H9 (cell line): ENCODE results near the gene PPP1R8. TPM values are rescaled to one million over a fixed set of nuclear protein-coding genes. Genes with fewer than 3 reads are reported as not detected.

Experiments
- DNase-seq: peaks from one replicate; pipeline ENCODE4 v3.0.0-alpha.2; 2017
- H2AFZ ChIP-seq: one replicate; pipeline ENCODE4 v1.6.1; 2013; ENCODE audit warnings: mild to moderate bottlenecking, low read length, control low read depth, moderate library complexity
- H2AK5ac ChIP-seq: 2 replicates; pipeline ENCODE4 v1.6.1; 2013; ENCODE audit warnings: low read length, control low read depth, mixed read lengths; ENCODE audit not compliant: insufficient read length
- H2BK120ac ChIP-seq: one replicate; pipeline ENCODE4 v1.6.1; 2013; ENCODE audit warnings: low read depth, mild to moderate bottlenecking, low read length, control low read depth, inconsistent platforms; ENCODE audit not compliant: poor library complexity, severe bottlenecking
- H2BK12ac ChIP-seq: 2 replicates; pipeline ENCODE4 v1.6.1; 2013; ENCODE audit warnings: low read length, control low read depth, mixed read lengths, low read depth; ENCODE audit not compliant: insufficient read length
- H2BK15ac ChIP-seq: 2 replicates; pipeline ENCODE4 v1.6.1; 2013; ENCODE audit warnings: low read depth, low read length, control low read depth
- H2BK20ac ChIP-seq: one replicate; pipeline ENCODE4 v1.6.1; 2013; ENCODE audit warnings: low read depth, mild to moderate bottlenecking, low read length, control low read depth, inconsistent platforms; ENCODE audit not compliant: poor library complexity, severe bottlenecking
- H2BK5ac ChIP-seq: 2 replicates; pipeline ENCODE4 v1.6.1; 2013; ENCODE audit warnings: low read length, control low read depth, mixed read lengths; ENCODE audit not compliant: insufficient read length
- H3K14ac ChIP-seq: 2 replicates; pipeline ENCODE4 v1.6.1; 2013; ENCODE audit warnings: low read length, control low read depth; ENCODE audit not compliant: insufficient read depth
- H3K18ac ChIP-seq: 2 replicates; pipeline ENCODE4 v1.6.1; 2013; ENCODE audit warnings: low read depth, mild to moderate bottlenecking, mixed read lengths, low read length, control low read depth; ENCODE audit not compliant: insufficient read length
- H3K23ac ChIP-seq: 2 replicates; pipeline ENCODE4 v1.6.1; 2013; ENCODE audit warnings: low read length, control low read depth, mixed read lengths, low read depth; ENCODE audit not compliant: insufficient read length
- H3K23me2 ChIP-seq: 2 replicates; pipeline ENCODE4 v1.6.1; 2013; ENCODE audit warnings: low read depth, mild to moderate bottlenecking, mixed read lengths, low read length, control low read depth; ENCODE audit not compliant: insufficient read length, poor library complexity, severe bottlenecking
- H3K27ac ChIP-seq: 2 replicates; pipeline ENCODE4 v1.5.1; 2013; ENCODE audit warnings: low read length, control low read depth, mixed read lengths, low read depth; ENCODE audit not compliant: insufficient read length
- H3K27me3 ChIP-seq: 2 replicates; pipeline ENCODE4 v1.6.1; 2013; ENCODE audit warnings: low read length, control low read depth, inconsistent platforms; ENCODE audit not compliant: insufficient read depth
- H3K4ac ChIP-seq: 2 replicates; pipeline ENCODE4 v1.6.1; 2013; ENCODE audit warnings: low read depth, mild to moderate bottlenecking, control low read depth, inconsistent platforms, low read length, moderate library complexity
- H3K4me1 ChIP-seq: 2 replicates; pipeline ENCODE4 v1.6.1; 2013; ENCODE audit warnings: low read length, control low read depth, inconsistent platforms; ENCODE audit not compliant: insufficient read depth
- H3K4me2 ChIP-seq: 2 replicates; pipeline ENCODE4 v1.6.1; 2013; ENCODE audit warnings: low read length, control low read depth, mixed read lengths; ENCODE audit not compliant: insufficient read length, insufficient read depth
- H3K56ac ChIP-seq: 2 replicates; pipeline ENCODE4 v1.6.1; 2013; ENCODE audit warnings: low read depth, mild to moderate bottlenecking, mixed read lengths, low read length, control low read depth; ENCODE audit not compliant: insufficient read length
- H3K79me1 ChIP-seq: 2 replicates; pipeline ENCODE4 v1.6.1; 2013; ENCODE audit warnings: low read depth, mild to moderate bottlenecking, moderate library complexity, low read length, control low read depth, inconsistent platforms; ENCODE audit not compliant: insufficient read depth, poor library complexity, severe bottlenecking
- H3K79me2 ChIP-seq: 2 replicates; pipeline ENCODE4 v1.6.1; 2013; ENCODE audit warnings: low read length, control low read depth, inconsistent platforms; ENCODE audit not compliant: insufficient read depth
- H3K9ac ChIP-seq: 2 replicates; pipeline ENCODE4 v1.6.1; 2013; ENCODE audit warnings: low read length, control low read depth, mixed read lengths; ENCODE audit not compliant: insufficient read length; ENCODE audit errors: extremely low read depth
- H3K9me3 ChIP-seq: one replicate; pipeline ENCODE4 v1.6.1; 2013; ENCODE audit warnings: low read depth, low read length, inconsistent platforms; ENCODE audit not compliant: control insufficient read depth
- H3T11ph ChIP-seq: one replicate; pipeline ENCODE4 v1.6.1; 2013; ENCODE audit warnings: mild to moderate bottlenecking, low read length, control low read depth, inconsistent platforms
- H4K20me1 ChIP-seq: one replicate; pipeline ENCODE4 v1.6.1; 2013; ENCODE audit not compliant: control insufficient read depth, insufficient read length, insufficient read depth
- H4K5ac ChIP-seq: 2 replicates; pipeline ENCODE4 v1.6.1; 2013; ENCODE audit warnings: low read depth, mild to moderate bottlenecking, mixed read lengths, low read length, control low read depth; ENCODE audit not compliant: insufficient read length
- H4K8ac ChIP-seq: replicated peaks from 2 replicates; pipeline ENCODE4 v1.6.1; 2013; ENCODE audit warnings: low read length, control low read depth, mixed read lengths, low read depth; ENCODE audit not compliant: insufficient read length
- H4K91ac ChIP-seq: 2 replicates; pipeline ENCODE4 v1.6.1; 2013; ENCODE audit warnings: low read depth, mild to moderate bottlenecking, moderate library complexity, mixed read lengths, low read length, control low read depth; ENCODE audit not compliant: insufficient read length
- H3K27ac Mint-ChIP-seq, 3 experiments: 2 replicates in 2 of 3; 3 replicates in 1 of 3; pipeline ENCODE4 v1.8.0; 2020 to 2021; ENCODE audit warnings: mixed read lengths in 3 of 3, mild to moderate bottlenecking in 1 of 3, moderate library complexity in 1 of 3
- H3K27me3 Mint-ChIP-seq: 2 replicates; pipeline ENCODE4 v1.8.0; 2021; ENCODE audit warnings: low read depth, mild to moderate bottlenecking, moderate library complexity, mixed read lengths
- H3K36me3 Mint-ChIP-seq, 3 experiments: 2 replicates in 2 of 3; 3 replicates in 1 of 3; pipeline ENCODE4 v1.8.0; 2020 to 2021; ENCODE audit warnings: low read depth in 3 of 3, mixed read lengths in 3 of 3; ENCODE audit not compliant: insufficient read depth in 1 of 3
- H3K4me1 Mint-ChIP-seq, 2 experiments: 2 replicates each; pipeline ENCODE4 v1.8.0; 2020; ENCODE audit warnings: mixed read lengths in 2 of 2
- H3K4me3 Mint-ChIP-seq, 2 experiments: 2 replicates in 1 of 2; 3 replicates in 1 of 2; pipeline ENCODE4 v1.8.0; 2020 to 2021; ENCODE audit warnings: mild to moderate bottlenecking in 2 of 2, mixed read lengths in 2 of 2, moderate library complexity in 1 of 2
- H3K9me3 Mint-ChIP-seq, 2 experiments: 2 replicates in 1 of 2; 3 replicates in 1 of 2; pipeline ENCODE4 v1.8.0; 2020; ENCODE audit warnings: mild to moderate bottlenecking in 2 of 2, mixed read lengths in 2 of 2, moderate library complexity in 1 of 2
- CTCF ChIP-seq: fragments of 200-600 bp; sonication (generic); conservative IDR thresholded peaks from 3 replicates; pipeline ENCODE4 v1.8.0; 2021; ENCODE audit warnings: antibody characterized with exemption, mild to moderate bottlenecking
- WGBS: extraction: QIAGEN DNeasy Blood & Tissue Kit; methylation state at CpG from one replicate; pipeline ENCODE4 v1.1.7; 2013; ENCODE audit warnings: missing lambda C conversion rate, low lambda C conversion rate, mixed read lengths; ENCODE audit not compliant: insufficient read length; ENCODE audit errors: extremely low coverage; 5-methylcytosine and 5-hydroxymethylcytosine counted together
- total RNA-seq: library from RNA; stranded (reverse); gene quantifications from 2 replicates; pipeline ENCODE4 v1.2.1, GENCODE V29; 2021

Gene PPP1R8
- total RNA-seq, 1 experiment from 2014 or later: 58.8 TPM

DNA sequence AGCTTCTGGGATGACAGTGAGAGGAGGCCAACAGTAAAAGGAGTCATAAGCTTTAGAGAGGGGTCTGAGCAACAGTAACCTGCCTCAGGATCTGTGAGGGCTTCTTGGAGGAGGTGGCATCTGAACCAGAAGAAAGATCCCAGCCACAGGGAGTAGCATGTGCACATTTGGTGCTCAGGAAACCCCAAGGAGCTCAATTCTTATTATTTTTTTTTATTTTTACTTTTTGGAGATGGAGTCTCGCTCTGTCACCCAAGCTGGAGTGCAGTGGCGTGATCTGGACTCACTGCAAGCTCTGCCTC, 46.5 kb downstream of the PPP1R8 start:
- no peak overlapping the region for H3K14ac ChIP-seq
- TF ChIP-seq CTCF: no peak
- no peak overlapping the region for H2AK5ac ChIP-seq
- H3K27me3 ChIP-seq: no peaks in the 10 kb centered on the region
- no peaks in the 10 kb centered on the region for H3K79me2 ChIP-seq
- H2AFZ ChIP-seq: no peak overlapping the region
- H3K23me2 ChIP-seq: peaks cover 6% of the 10 kb centered on the region
- no peak overlapping the region for H3K27ac ChIP-seq
- H4K91ac ChIP-seq: no peak overlapping the region
- H2BK15ac ChIP-seq: no peak overlapping the region
- no peak overlapping the region for H3K4me3 Mint-ChIP-seq
- H3K9me3 ChIP-seq: no peaks in the 10 kb centered on the region
- no peak overlapping the region for H3K4ac ChIP-seq
- no peak overlapping the region for H4K5ac ChIP-seq
- H3K9ac ChIP-seq: no peak overlapping the region
- no peaks in the 10 kb centered on the region for H3K79me1 ChIP-seq
- no peak overlapping the region for H2BK20ac ChIP-seq
- peaks cover 0 to 25% (median 19%) of the 10 kb centered on the region in 3 experiments; a peak in 6 of 7 replicates for H3K36me3 Mint-ChIP-seq
- peak overlapping the region in 2 of 3 experiments; percentile 32 to 39; a peak in 1 of 7 replicates for H3K27ac Mint-ChIP-seq
- no peak overlapping the region for H2BK5ac ChIP-seq
- no peaks in the 10 kb centered on the region; a peak in 1 of 5 replicates for H3K9me3 Mint-ChIP-seq
- H3K18ac ChIP-seq: no peak overlapping the region
- no peak overlapping the region for H3T11ph ChIP-seq
- peaks cover 6 to 7% of the 10 kb centered on the region in 2 experiments for H3K4me1 Mint-ChIP-seq
- peaks cover 2% of the 10 kb centered on the region for H4K20me1 ChIP-seq
- no peak overlapping the region for H3K23ac ChIP-seq
- H2BK12ac ChIP-seq: no peak overlapping the region
- no peak overlapping the region for H2BK120ac ChIP-seq
- no CpG with 5 or more reads among the region's 2 CpGs for WGBS
- no peak overlapping the region for H3K56ac ChIP-seq
- DNase-seq: no peak
- H3K4me2 ChIP-seq: no peak overlapping the region
- no peaks in the 10 kb centered on the region; the same call in 1 of the 2 replicates for H3K4me1 ChIP-seq
- H4K8ac ChIP-seq: no peak overlapping the region
- H3K27me3 Mint-ChIP-seq: no peaks in the 10 kb centered on the region; the same call in 1 of the 2 replicates
